ENCODE results near the gene CDH5.

GRCh38 chr16:66409156-66409555, 42.7 kb downstream of the CDH5 start:
- TF ChIP-seq CTCF (IDR thresholded peaks at IDR 0.05; ENCODE audit: insufficient read depth, low read length, poor library complexity, severe bottlenecking) (no peak), EZH2phosphoT487 (conservative IDR thresholded peaks at IDR 0.05; ENCODE audit: low read length) (no peak)

Data from SU-DHL-6 (cell line).